RWPE2 (cell line): ENCODE data around the gene SLC30A7.
A peak's percentile ranks its signal among the peaks of the same experiment; 100 is the strongest.
"Not testable (repeated sequence)": the region's sequence is repeated elsewhere in the genome, so short reads cannot be mapped to it uniquely, and the experiment has no call there.

Source experiments
- ATAC-seq: fragments of 200-7000 bp; cut with Tn5 transposase; 3 replicates; pipeline ENCODE4 v1.9.1; 2021; ENCODE audit warnings: low read depth
- DNase-seq: peaks from one replicate; pipeline ENCODE4 v3.0.0-alpha.2; 2020; ENCODE audit warnings: low spot score
- H3K27ac ChIP-seq: fragments of 450-650 bp; 2 replicates; pipeline ENCODE4 v1.5.1; 2017; ENCODE audit warnings: mild to moderate bottlenecking; ENCODE audit not compliant: poor library complexity, severe bottlenecking
- H3K27me3 ChIP-seq: fragments of 250-450 bp; sonication (Bioruptor Pico); 2 replicates; pipeline ENCODE4 v1.5.1; 2021; ENCODE audit warnings: mild to moderate bottlenecking, moderate library complexity; ENCODE audit not compliant: insufficient read depth, poor library complexity, severe bottlenecking
- H3K36me3 ChIP-seq: fragments of 250-450 bp; sonication (Bioruptor Pico); 2 replicates; pipeline ENCODE4 v1.5.1; 2020; ENCODE audit warnings: low read depth, mild to moderate bottlenecking, moderate library complexity
- H3K4me1 ChIP-seq: fragments of 250-450 bp; sonication (Bioruptor Pico); 2 replicates; pipeline ENCODE4 v1.5.1; 2021; ENCODE audit warnings: mild to moderate bottlenecking, moderate library complexity; ENCODE audit not compliant: insufficient read depth, poor library complexity, severe bottlenecking
- H3K4me3 ChIP-seq: fragments of 250-450 bp; sonication (Bioruptor Pico); 2 replicates; pipeline ENCODE4 v1.5.1; 2021; ENCODE audit warnings: mild to moderate bottlenecking, moderate library complexity; ENCODE audit not compliant: severe bottlenecking
- H3K9me3 ChIP-seq: fragments of 250-450 bp; sonication (Bioruptor Pico); 2 replicates; pipeline ENCODE4 v1.5.1; 2021; ENCODE audit warnings: mild to moderate bottlenecking, moderate library complexity; ENCODE audit not compliant: severe bottlenecking
- TF ChIP-seq, protein P1 (sequence below): fragments of 450-650 bp; IDR thresholded peaks from one replicate; pipeline ENCODE4 v1.5.1; 2017; ENCODE audit warnings: mild to moderate bottlenecking, moderate library complexity; ENCODE audit not compliant: poor library complexity, severe bottlenecking

Gene SLC30A7

DNA sequence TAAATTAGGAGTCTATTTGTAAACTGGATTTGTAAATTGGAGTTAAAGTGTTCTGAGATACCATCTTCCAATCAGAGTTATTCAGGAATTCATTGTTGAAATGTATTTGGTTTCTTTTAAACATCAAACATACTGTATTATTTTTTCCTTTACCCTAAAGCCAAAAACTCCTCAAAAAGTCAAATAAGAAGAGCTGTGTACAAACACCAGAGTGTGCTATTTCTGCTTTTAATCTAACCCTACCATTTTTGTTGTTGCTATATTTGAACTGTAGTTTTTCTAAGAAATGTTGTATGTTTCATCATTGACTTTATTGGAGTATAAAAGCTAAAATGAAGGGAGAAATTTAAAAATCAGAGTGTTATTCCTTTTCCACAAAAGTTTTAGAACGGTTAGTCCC is 35.8 kb downstream of the SLC30A7 start:
- DNase-seq (no peak), ATAC-seq (no peak)
- no peaks in the 10 kb centered on the region for H3K4me1 ChIP-seq
- H3K9me3 ChIP-seq: no peaks in the 10 kb centered on the region
- H3K4me3 ChIP-seq: no peak overlapping the region
- TF ChIP-seq, protein P1, sequence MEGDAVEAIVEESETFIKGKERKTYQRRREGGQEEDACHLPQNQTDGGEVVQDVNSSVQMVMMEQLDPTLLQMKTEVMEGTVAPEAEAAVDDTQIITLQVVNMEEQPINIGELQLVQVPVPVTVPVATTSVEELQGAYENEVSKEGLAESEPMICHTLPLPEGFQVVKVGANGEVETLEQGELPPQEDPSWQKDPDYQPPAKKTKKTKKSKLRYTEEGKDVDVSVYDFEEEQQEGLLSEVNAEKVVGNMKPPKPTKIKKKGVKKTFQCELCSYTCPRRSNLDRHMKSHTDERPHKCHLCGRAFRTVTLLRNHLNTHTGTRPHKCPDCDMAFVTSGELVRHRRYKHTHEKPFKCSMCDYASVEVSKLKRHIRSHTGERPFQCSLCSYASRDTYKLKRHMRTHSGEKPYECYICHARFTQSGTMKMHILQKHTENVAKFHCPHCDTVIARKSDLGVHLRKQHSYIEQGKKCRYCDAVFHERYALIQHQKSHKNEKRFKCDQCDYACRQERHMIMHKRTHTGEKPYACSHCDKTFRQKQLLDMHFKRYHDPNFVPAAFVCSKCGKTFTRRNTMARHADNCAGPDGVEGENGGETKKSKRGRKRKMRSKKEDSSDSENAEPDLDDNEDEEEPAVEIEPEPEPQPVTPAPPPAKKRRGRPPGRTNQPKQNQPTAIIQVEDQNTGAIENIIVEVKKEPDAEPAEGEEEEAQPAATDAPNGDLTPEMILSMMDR: peak; percentile 5
- peaks cover 74% of the 10 kb centered on the region for H3K36me3 ChIP-seq
- no peak overlapping the region for H3K27ac ChIP-seq
- H3K27me3 ChIP-seq: no peaks in the 10 kb centered on the region

DNA sequence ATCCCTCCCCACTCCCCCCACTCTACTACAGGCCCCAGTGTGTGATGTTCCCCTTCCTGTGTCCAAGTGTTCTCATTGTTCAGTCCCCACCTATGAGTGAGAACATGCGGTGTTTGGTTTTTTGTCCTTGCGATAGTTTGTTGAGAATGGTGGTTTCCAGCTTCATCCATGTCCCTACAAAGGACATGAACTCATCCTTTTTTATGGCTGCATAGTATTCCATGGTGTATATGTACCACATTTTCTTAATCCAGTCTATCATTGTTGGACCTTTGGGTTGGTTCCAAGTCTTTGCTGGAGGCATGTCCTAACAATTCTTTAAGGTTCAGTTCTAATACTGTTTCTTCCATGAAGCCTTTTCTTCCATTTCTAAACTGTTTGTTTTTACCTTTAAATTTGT is 37.7 kb downstream of the SLC30A7 start:
- not testable (repeated sequence) for H3K4me1 ChIP-seq, H3K9me3 ChIP-seq, H3K4me3 ChIP-seq, DNase-seq, ATAC-seq, H3K27ac ChIP-seq, H3K27me3 ChIP-seq
- H3K36me3 ChIP-seq: peaks cover 86% of the 10 kb centered on the region

DNA sequence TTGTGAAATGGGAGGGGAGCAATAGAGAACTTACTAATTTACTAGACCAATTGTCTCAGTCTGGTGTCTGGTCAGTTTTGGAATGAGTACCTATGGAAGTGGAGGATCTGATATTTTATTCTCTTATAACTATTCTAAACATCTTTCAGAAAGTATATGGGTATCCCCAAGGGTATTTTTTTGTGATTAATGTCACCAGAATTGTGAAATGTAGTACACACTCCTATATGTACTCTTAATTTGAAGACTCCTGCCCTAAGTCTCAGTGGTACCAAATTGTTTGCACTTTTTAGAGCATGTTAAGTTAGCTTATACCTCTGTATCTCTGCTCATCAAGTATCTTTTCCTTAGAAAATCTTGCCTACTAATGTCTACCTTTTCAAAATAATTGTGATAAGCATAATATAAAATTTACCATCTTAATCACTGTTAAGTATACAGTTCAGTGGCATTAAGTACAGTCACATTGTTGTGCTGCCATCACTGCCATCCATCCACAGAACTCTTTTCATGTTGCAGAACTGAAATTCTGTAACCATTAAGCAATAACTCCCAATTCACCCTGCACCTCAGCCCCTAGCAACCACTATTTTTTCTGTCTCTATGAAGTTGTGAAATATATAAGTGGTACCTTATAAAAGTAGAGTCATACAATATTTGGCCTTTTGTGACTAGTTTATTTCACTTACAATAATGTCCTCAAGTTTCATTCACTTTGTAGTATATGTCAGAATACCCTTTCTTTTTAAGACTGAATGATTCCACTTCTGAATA is 40.5 kb downstream of the SLC30A7 start:
- Histone ChIP-seq H3K4me3 (no peak overlapping the region), H3K36me3 (peaks cover 74% of the 10 kb centered on the region), H3K27me3 (no peaks in the 10 kb centered on the region), H3K9me3 (no peaks in the 10 kb centered on the region), H3K27ac (no peak overlapping the region), H3K4me1 (no peaks in the 10 kb centered on the region)
- DNase-seq (no peak), ATAC-seq (no peak)
- TF ChIP-seq, protein P1: no peak

DNA sequence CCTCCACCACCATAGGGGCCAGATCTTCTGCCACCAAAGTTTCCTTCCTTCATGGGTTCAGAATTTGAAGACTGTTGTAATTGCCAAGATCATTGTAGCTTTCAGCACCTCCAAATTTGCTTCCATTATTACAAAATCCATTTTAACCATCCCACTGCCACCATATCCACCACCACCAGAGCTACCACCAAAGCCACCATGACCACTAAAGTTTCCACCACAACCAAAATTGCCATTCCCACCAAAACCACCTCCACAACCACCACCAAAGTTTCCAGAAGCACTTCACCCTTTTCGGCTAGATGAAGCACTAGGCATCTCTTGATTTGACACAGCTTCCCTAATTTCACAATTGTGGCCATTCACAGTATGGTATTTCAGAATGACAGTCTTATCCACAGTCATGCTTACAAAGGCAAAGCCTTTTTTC is 45.2 kb downstream of the SLC30A7 start:
- no peak overlapping the region for H3K4me3 ChIP-seq
- DNase-seq: no peak
- no peaks in the 10 kb centered on the region for H3K4me1 ChIP-seq
- no peak overlapping the region for H3K27ac ChIP-seq
- TF ChIP-seq, protein P1: no peak
- no peaks in the 10 kb centered on the region for H3K27me3 ChIP-seq
- H3K36me3 ChIP-seq: peaks cover 58% of the 10 kb centered on the region
- no peaks in the 10 kb centered on the region for H3K9me3 ChIP-seq
- ATAC-seq: no peak

DNA sequence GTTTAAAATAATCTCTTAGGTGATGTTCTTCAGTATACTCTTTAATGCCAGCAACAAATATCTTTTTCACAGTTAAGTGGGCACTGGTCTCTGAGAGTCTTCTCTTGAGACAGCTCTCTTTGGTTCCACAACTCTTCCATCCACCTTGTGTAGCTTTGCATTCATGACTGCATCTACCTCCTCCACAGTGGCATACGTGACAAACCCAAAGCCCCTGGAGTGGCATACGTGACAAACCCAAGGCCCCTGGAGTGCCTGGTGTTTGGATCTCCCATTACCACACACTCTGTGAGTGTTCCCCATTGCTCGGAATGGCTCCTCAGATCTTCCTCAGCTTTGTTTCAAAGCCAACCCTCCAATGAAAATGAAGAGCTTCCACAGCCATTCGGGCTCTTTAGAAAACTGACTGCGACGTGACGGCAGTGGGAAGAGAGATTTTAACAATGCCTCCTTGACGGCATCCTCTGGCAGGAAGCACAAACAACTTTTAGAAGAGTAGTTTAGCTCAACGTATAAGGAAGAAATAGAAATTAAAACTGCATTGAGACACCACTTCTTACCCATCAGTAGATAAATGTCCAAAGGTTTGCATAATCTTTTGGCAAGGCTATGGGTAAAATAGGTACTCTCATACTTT is 45.8 kb downstream of the SLC30A7 start:
- Histone ChIP-seq H3K36me3 (peaks cover 52% of the 10 kb centered on the region), H3K27ac (no peak overlapping the region), H3K9me3 (no peaks in the 10 kb centered on the region), H3K4me1 (no peaks in the 10 kb centered on the region), H3K27me3 (no peaks in the 10 kb centered on the region), H3K4me3 (no peak overlapping the region)
- ATAC-seq (no peak), DNase-seq (no peak)
- TF ChIP-seq, protein P1: no peak
